GM12891 (cell line): Measurements from ENCODE around the gene PNLIP.

ENCODE experiments used
- PAX5 ChIP-seq: IDR thresholded peaks from 2 replicates; pipeline ENCODE4 v1.6.1; 2011; ENCODE audit warnings: low read length, moderate library complexity, mild to moderate bottlenecking; ENCODE audit not compliant: insufficient read depth, severe bottlenecking
- POLR2A ChIP-seq: IDR thresholded peaks from 2 replicates; pipeline ENCODE4 v1.6.1; 2011; ENCODE audit warnings: low read depth, low read length, control low read depth
- POLR2AphosphoS5 ChIP-seq: IDR thresholded peaks from 2 replicates; pipeline ENCODE4 v1.6.1; 2011; ENCODE audit warnings: low read depth, low read length, control low read depth
- POU2F2 ChIP-seq: IDR thresholded peaks from 2 replicates; pipeline ENCODE4 v1.6.1; 2011; ENCODE audit warnings: low read depth, mild to moderate bottlenecking, control low read depth, low read length, moderate library complexity
- SPI1 ChIP-seq: IDR thresholded peaks from 2 replicates; pipeline ENCODE4 v1.6.1; 2011; ENCODE audit warnings: low read depth, low read length, control low read depth
- TAF1 ChIP-seq: IDR thresholded peaks from 2 replicates; pipeline ENCODE4 v1.6.1; 2011; ENCODE audit warnings: low read depth, low read length, control low read depth

- TF ChIP-seq POLR2A, result no peak
- no peak for TF ChIP-seq POLR2AphosphoS5
- no peak for TF ChIP-seq TAF1
- no peak for TF ChIP-seq PAX5
- no peak for TF ChIP-seq SPI1
- no peak for TF ChIP-seq POU2F2
Measured at GRCh38 chr10:116598329-116598728, 52.6 kb downstream of the PNLIP start.
